Left kidney (tissue), 2 donors: Measurements from ENCODE around the gene EIF4EBP2. TPM values are rescaled to one million over a fixed set of nuclear protein-coding genes. Genes with fewer than 3 reads are reported as not detected.

Experiments used
- DNase-seq: peaks from one replicate; pipeline ENCODE4 v3.0.0-alpha.2; 2013
- polyA plus RNA-seq: library from polyadenylated mRNA; unstranded; fragments of 120-200 nt; gene quantifications from one replicate; pipeline ENCODE4 v1.2.1, GENCODE V29; 2013; ENCODE audit not compliant: insufficient read length

The EIF4EBP2 gene
- polyA plus RNA-seq, 1 donor, result 101 TPM

GRCh38 chr10:70459061-70459773 is 55.3 kb downstream of the EIF4EBP2 start:
- no peak for DNase-seq

DNA sequence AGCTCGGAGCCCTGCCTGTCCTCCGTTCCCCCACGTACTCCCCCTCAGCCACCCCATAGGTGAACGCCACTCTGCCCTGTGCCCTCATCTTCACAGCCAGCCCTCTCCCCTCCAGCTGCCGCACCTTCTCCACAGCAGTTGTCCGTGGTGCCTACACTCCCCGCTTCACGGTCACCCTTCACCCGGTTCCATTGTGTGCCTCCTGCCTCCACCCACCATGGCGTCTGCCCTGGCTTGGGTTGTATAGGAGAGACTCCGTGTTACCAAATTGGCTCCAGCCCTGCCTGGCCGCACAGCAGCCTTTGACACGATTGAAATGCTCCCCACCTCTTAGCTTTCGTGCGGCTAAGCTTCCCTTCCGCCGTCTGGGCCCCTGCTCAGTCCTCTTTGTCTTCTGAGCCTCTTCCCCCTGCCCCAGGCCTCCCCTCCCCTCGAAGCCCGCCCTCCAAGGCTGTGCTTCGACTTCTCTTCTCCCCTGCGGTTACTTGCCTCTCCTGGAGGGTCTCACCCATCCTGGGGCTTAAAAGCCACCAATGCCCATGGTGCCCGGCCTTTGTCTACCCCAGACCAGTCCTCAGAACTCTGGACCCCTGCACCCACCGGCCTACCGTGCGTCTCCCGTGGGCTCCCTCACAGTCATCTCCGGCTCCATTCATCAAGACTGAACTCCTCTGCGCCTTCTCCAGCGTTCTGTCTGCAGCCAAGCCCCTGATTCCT is 56.0 kb downstream of the EIF4EBP2 start:
- no peak for DNase-seq

GRCh38 chr10:70461397-70462348 is 57.7 kb downstream of the EIF4EBP2 start:
- no peak for DNase-seq

DNA sequence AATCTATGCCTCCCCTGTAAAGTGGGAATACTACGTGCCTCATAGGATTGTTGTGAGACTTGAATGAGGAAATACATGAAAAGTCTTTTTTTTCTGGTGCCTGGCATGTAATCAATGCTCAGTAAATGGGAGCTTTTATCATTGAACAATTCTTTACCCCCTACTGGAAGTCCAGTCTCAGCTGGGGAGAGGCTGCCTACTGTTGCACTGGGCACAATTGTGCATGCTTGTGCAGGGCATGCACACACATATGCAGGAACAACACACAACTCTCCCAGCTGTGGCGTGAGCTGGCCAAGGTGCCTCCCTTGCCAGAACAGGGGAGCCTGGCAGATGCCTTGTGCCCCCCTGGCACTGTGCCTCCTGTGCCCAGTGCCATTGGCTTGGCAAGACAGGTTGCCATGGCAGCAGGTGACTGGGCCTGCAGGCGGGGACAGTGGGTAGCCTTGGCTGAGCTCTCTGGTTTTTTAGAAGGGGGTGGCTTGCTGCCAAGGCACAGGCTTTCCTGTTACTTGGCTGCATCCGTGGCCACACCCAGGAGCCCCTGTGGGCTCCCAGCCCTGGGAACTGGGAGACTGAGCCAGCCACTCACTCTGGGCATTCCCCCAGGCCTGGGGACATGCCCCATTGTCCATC is 58.5 kb downstream of the EIF4EBP2 start:
- no peak for DNase-seq

GRCh38 chr10:70465278-70465677 is 61.3 kb downstream of the EIF4EBP2 start:
- no peak for DNase-seq

DNA sequence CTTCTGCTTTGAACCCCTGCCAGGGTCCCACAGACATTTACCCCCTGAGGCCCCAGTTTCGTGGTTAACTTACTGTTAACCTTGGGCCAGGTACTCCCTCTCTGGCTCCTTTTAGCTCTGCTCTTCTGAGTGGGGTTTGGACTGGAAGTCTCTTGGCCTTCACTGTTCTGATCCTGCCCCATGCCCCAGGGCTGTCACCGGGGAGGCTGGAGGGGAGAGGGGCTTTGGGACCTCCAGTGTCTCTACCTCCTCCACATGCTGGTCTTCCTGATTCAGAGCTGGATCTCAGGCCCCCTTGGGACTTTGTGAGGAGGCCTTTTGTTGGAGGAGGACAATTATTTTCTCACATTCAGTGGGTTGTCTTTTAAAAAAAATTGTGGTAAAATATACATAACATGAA is 61.9 kb downstream of the EIF4EBP2 start:
- DNase-seq, result no peak

GRCh38 chr10:70466951-70467350 is 63.0 kb downstream of the EIF4EBP2 start:
- no peak for DNase-seq

GRCh38 chr10:70472799-70473454 is 69.0 kb downstream of the EIF4EBP2 start:
- DNase-seq, result no peak

DNA sequence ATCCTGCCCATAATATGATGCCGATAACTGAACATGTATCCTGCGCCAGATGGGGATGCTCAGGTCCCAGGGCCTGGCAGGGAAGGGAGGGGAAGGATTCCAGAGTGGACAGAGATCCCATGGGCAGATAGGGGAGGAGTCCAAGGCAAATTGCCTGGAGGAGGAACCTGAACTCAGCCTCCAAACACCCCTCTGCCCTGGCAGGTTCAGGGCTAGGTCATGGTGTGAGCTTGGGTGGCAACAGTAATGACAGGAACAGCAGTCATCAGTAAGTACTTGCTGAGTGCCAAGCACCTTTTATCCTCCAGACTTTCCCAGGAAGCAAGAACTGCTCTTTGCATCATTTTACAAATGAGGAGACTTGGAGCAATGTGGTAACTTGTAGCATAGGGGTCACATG is 70.8 kb downstream of the EIF4EBP2 start:
- DNase-seq, result no peak

DNA sequence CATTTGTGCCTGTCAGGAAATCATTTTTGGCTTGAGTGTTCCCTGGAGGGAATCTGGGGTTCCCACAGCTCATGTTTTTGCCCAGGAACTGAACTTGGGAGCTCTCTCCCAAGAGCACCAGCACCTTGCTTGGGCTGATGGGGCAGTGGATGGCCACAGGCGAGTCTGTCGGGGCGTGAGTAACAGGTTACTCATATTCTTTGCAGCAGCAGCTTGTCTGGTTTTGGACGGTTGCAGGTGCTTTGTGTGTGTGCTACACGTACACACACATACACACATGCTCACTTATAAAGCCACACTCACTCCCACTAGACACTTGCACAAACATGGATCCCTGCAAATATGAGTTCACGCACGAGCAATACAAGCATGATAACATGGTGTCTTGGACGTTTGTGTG is 71.7 kb downstream of the EIF4EBP2 start:
- DNase-seq, result no peak

- DNase-seq, result no peak
Measured at GRCh38 chr10:70476249-70477035, 72.5 kb downstream of the EIF4EBP2 start.

GRCh38 chr10:70477661-70478162 is 73.8 kb downstream of the EIF4EBP2 start:
- no peak for DNase-seq

Other genes starting within 250 kb of the EIF4EBP2 start
- 142 TPM for gene SAR1A, start 233.6 kb upstream of the EIF4EBP2 start, polyA plus RNA-seq
- gene PPA1, start 170.7 kb upstream of the EIF4EBP2 start, polyA plus RNA-seq, result 90.9 TPM
- gene NPFFR1, start 120.1 kb upstream of the EIF4EBP2 start, polyA plus RNA-seq, result 0.15 TPM
- 9.7 TPM for gene LRRC20, start 21.5 kb upstream of the EIF4EBP2 start, polyA plus RNA-seq
- 0.67 TPM for gene NODAL, start 37.5 kb downstream of the EIF4EBP2 start, polyA plus RNA-seq
- gene PALD1, start 74.6 kb downstream of the EIF4EBP2 start, polyA plus RNA-seq, result 10.1 TPM
- gene PRF1, start 198.6 kb downstream of the EIF4EBP2 start, polyA plus RNA-seq, result 0.20 TPM